Measurements from ENCODE around the gene TRIM44. TPM values are rescaled to one million over a fixed set of nuclear protein-coding genes. Genes with fewer than 3 reads are reported as not detected.

The TRIM44 gene
- total and polyA plus RNA-seq, 4 donors: 3.7 to 15.1 (median 10.4) TPM

- Histone ChIP-seq H3K9me3 (ENCODE audit: control insufficient read depth in 4 of 4, low read length in 3 of 4) (no peaks in the 10 kb centered on the region), H3K9ac (ENCODE audit: low read depth in 1 of 2, low read length in 2 of 2) (no peak overlapping the region), H3K27ac (ENCODE audit: low read depth in 1 of 2, low read length in 2 of 2) (no peak overlapping the region), H3K4me1 (ENCODE audit: control insufficient read depth in 4 of 4, insufficient read depth in 4 of 4, low read length in 3 of 4) (no peaks in the 10 kb centered on the region), H3K36me3 (ENCODE audit: control insufficient read depth in 4 of 4, insufficient read depth in 3 of 4, low read depth in 1 of 4, low read length in 3 of 4) (no peaks in the 10 kb centered on the region), H3K27me3 (ENCODE audit: control insufficient read depth in 4 of 4, insufficient read depth in 4 of 4, low read length in 3 of 4) (no peaks in the 10 kb centered on the region), H3K4me3 (ENCODE audit: low read depth in 1 of 3, low read length in 3 of 3) (no peak overlapping the region)
- WGBS: 84% methylated on average over 7 of the region's 7 CpGs
- no peak for DNase-seq (ENCODE audit: low spot score)
- no peak for TF ChIP-seq YY1 (IDR thresholded peaks at IDR 0.05)
- TF ChIP-seq, protein P1, sequence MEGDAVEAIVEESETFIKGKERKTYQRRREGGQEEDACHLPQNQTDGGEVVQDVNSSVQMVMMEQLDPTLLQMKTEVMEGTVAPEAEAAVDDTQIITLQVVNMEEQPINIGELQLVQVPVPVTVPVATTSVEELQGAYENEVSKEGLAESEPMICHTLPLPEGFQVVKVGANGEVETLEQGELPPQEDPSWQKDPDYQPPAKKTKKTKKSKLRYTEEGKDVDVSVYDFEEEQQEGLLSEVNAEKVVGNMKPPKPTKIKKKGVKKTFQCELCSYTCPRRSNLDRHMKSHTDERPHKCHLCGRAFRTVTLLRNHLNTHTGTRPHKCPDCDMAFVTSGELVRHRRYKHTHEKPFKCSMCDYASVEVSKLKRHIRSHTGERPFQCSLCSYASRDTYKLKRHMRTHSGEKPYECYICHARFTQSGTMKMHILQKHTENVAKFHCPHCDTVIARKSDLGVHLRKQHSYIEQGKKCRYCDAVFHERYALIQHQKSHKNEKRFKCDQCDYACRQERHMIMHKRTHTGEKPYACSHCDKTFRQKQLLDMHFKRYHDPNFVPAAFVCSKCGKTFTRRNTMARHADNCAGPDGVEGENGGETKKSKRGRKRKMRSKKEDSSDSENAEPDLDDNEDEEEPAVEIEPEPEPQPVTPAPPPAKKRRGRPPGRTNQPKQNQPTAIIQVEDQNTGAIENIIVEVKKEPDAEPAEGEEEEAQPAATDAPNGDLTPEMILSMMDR (IDR thresholded peaks at IDR 0.05; ENCODE audit: low read depth, low read length, missing input control): no peak
- no peak for TF ChIP-seq FOXA2 (IDR thresholded peaks at IDR 0.05)
- TF ChIP-seq HNF4G (IDR thresholded peaks at IDR 0.05): no peak
- no peak for TF ChIP-seq TAF1 (conservative IDR thresholded peaks at IDR 0.05)
- no peak for TF ChIP-seq EGR1 (IDR thresholded peaks at IDR 0.05; ENCODE audit: low read depth in 2 of 2)
- no peak for TF ChIP-seq ATF3 (IDR thresholded peaks at IDR 0.05)
- TF ChIP-seq RAD21 (IDR thresholded peaks at IDR 0.05): no peak
- no peak for TF ChIP-seq RXRA (IDR thresholded peaks at IDR 0.05)
- TF ChIP-seq, protein P2, sequence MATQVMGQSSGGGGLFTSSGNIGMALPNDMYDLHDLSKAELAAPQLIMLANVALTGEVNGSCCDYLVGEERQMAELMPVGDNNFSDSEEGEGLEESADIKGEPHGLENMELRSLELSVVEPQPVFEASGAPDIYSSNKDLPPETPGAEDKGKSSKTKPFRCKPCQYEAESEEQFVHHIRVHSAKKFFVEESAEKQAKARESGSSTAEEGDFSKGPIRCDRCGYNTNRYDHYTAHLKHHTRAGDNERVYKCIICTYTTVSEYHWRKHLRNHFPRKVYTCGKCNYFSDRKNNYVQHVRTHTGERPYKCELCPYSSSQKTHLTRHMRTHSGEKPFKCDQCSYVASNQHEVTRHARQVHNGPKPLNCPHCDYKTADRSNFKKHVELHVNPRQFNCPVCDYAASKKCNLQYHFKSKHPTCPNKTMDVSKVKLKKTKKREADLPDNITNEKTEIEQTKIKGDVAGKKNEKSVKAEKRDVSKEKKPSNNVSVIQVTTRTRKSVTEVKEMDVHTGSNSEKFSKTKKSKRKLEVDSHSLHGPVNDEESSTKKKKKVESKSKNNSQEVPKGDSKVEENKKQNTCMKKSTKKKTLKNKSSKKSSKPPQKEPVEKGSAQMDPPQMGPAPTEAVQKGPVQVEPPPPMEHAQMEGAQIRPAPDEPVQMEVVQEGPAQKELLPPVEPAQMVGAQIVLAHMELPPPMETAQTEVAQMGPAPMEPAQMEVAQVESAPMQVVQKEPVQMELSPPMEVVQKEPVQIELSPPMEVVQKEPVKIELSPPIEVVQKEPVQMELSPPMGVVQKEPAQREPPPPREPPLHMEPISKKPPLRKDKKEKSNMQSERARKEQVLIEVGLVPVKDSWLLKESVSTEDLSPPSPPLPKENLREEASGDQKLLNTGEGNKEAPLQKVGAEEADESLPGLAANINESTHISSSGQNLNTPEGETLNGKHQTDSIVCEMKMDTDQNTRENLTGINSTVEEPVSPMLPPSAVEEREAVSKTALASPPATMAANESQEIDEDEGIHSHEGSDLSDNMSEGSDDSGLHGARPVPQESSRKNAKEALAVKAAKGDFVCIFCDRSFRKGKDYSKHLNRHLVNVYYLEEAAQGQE (IDR thresholded peaks at IDR 0.05): no peak
- TF ChIP-seq JUND (IDR thresholded peaks at IDR 0.05): no peak
- no peak for TF ChIP-seq ZBTB33 (IDR thresholded peaks at IDR 0.05)
- no peak for TF ChIP-seq GABPA (IDR thresholded peaks at IDR 0.05 in 1 of 2, conservative IDR thresholded peaks at IDR 0.05 in 1 of 2)
Measured at GRCh38 chr11:35850191-35850590, 187.6 kb downstream of the TRIM44 start.

DNA sequence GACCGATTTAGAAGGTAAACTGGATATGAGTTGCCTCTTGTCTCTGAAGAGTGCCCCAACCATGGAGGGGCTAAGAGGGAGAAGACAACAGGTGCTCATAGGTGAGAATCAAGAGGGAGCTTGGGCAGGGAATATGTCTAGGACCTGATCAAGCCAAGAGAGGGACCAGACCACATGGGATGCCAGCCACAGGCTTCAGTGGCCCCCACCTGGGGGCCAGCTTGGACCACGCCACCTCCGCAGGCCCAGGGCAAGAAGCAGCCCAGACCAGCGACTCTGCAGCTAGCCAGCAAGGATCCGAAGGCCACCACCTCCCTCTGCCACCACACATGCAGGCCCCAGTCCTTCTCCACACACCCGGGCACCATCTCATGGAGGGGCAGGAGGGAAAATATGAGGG, 188.8 kb downstream of the TRIM44 start:
- no peak for TF ChIP-seq YY1 (IDR thresholded peaks at IDR 0.05)
- no peak for TF ChIP-seq TAF1 (conservative IDR thresholded peaks at IDR 0.05)
- no peak for TF ChIP-seq EGR1 (IDR thresholded peaks at IDR 0.05; ENCODE audit: low read depth in 2 of 2)
- TF ChIP-seq RAD21 (IDR thresholded peaks at IDR 0.05): no peak
- TF ChIP-seq RXRA (IDR thresholded peaks at IDR 0.05): no peak
- no peaks in the 10 kb centered on the region for H3K4me1 ChIP-seq (ENCODE audit: control insufficient read depth in 4 of 4, insufficient read depth in 4 of 4, low read length in 3 of 4)
- no peaks in the 10 kb centered on the region for H3K36me3 ChIP-seq (ENCODE audit: control insufficient read depth in 4 of 4, insufficient read depth in 3 of 4, low read depth in 1 of 4, low read length in 3 of 4)
- no peaks in the 10 kb centered on the region for H3K27me3 ChIP-seq (ENCODE audit: control insufficient read depth in 4 of 4, insufficient read depth in 4 of 4, low read length in 3 of 4)
- no peak overlapping the region for H3K9ac ChIP-seq (ENCODE audit: low read depth in 1 of 2, low read length in 2 of 2)
- no peaks in the 10 kb centered on the region for H3K9me3 ChIP-seq (ENCODE audit: control insufficient read depth in 4 of 4, low read length in 3 of 4)
- no peak for DNase-seq (ENCODE audit: low spot score)
- no peak overlapping the region for H3K27ac ChIP-seq (ENCODE audit: low read depth in 1 of 2, low read length in 2 of 2)
- no peak overlapping the region for H3K4me3 ChIP-seq (ENCODE audit: low read depth in 1 of 3, low read length in 3 of 3)
- 95% methylated on average over 6 of the region's 6 CpGs for WGBS
